GM23338 (cell line): ENCODE results near the gene ALOX15B. TPM values are rescaled to one million over a fixed set of nuclear protein-coding genes. Genes with fewer than 3 reads are reported as not detected.

Experiments used
- ATAC-seq: fragments of 200-7000 bp; cut with Tn5 transposase; 3 replicates; pipeline ENCODE4 v1.9.1; 2020
- DNase-seq: peaks from one replicate; pipeline ENCODE4 v3.0.0-alpha.2; 2015; ENCODE audit warnings: low spot score
- H2AFZ ChIP-seq: fragments of 200-600 bp; sonication (generic); 2 replicates; pipeline ENCODE4 v1.8.0; 2016; ENCODE audit warnings: antibody characterized with exemption, mild to moderate bottlenecking, moderate library complexity
- H3F3A ChIP-seq: fragments of 200-600 bp; sonication (generic); replicated peaks from 2 replicates; pipeline ENCODE4 v1.8.0; 2017; ENCODE audit warnings: antibody characterized with exemption, mixed run types, low read depth
- H3K27ac ChIP-seq: fragments of 200-600 bp; sonication (generic); 2 replicates; pipeline ENCODE4 v1.6.1; 2016; ENCODE audit warnings: low read depth
- H3K27me3 ChIP-seq: fragments of 200-600 bp; sonication (generic); 2 replicates; pipeline ENCODE4 v1.8.0; 2016; ENCODE audit warnings: mild to moderate bottlenecking, mixed run types, moderate library complexity; ENCODE audit not compliant: insufficient read depth
- H3K36me3 ChIP-seq: fragments of 200-600 bp; sonication (generic); 2 replicates; pipeline ENCODE4 v1.8.0; 2016; ENCODE audit warnings: mild to moderate bottlenecking; ENCODE audit not compliant: insufficient read depth
- H3K4me1 ChIP-seq: fragments of 200-600 bp; sonication (generic); 2 replicates; pipeline ENCODE4 v1.8.0; 2016; ENCODE audit warnings: mild to moderate bottlenecking, moderate library complexity; ENCODE audit not compliant: insufficient read depth
- H3K4me2 ChIP-seq: fragments of 200-600 bp; sonication (generic); 2 replicates; pipeline ENCODE4 v1.7.1; 2017; ENCODE audit warnings: mixed run types
- H3K4me3 ChIP-seq: fragments of 200-600 bp; sonication (generic); 2 replicates; pipeline ENCODE4 v1.6.1; 2016; ENCODE audit warnings: mixed run types
- H3K79me2 ChIP-seq: fragments of 200-600 bp; sonication (generic); replicated peaks from 2 replicates; pipeline ENCODE4 v1.8.0; 2017; ENCODE audit warnings: mild to moderate bottlenecking; ENCODE audit not compliant: insufficient read depth
- H3K9me2 ChIP-seq: fragments of 200-600 bp; sonication (generic); 2 replicates; pipeline ENCODE4 v1.8.0; 2017; ENCODE audit not compliant: insufficient read depth
- H4K20me1 ChIP-seq: fragments of 200-600 bp; sonication (generic); replicated peaks from 2 replicates; pipeline ENCODE4 v1.8.0; 2017; ENCODE audit warnings: mild to moderate bottlenecking; ENCODE audit not compliant: insufficient read depth
- H3K27ac Mint-ChIP-seq: 2 replicates; pipeline ENCODE4 v1.8.0; 2020; ENCODE audit warnings: inconsistent platforms, mild to moderate bottlenecking, moderate library complexity, mixed read lengths
- H3K27me3 Mint-ChIP-seq: 3 replicates; pipeline ENCODE4 v1.8.0; 2022; ENCODE audit warnings: low read depth, mild to moderate bottlenecking, moderate library complexity, mixed read lengths, inconsistent platforms; ENCODE audit not compliant: insufficient read depth, poor library complexity
- H3K36me3 Mint-ChIP-seq: 3 replicates; pipeline ENCODE4 v1.8.0; 2021; ENCODE audit warnings: low read depth, mild to moderate bottlenecking, inconsistent platforms, moderate library complexity, mixed read lengths
- H3K4me1 Mint-ChIP-seq: 3 replicates; pipeline ENCODE4 v1.8.0; 2020; ENCODE audit warnings: mild to moderate bottlenecking, inconsistent platforms, mixed read lengths
- H3K4me3 Mint-ChIP-seq: 3 replicates; pipeline ENCODE4 v1.8.0; 2021; ENCODE audit warnings: moderate library complexity, mild to moderate bottlenecking, inconsistent platforms, mixed read lengths
- H3K9me3 Mint-ChIP-seq: 3 replicates; pipeline ENCODE4 v1.8.0; 2020; ENCODE audit warnings: moderate library complexity, mild to moderate bottlenecking, inconsistent platforms, mixed read lengths
- EZH2 ChIP-seq: fragments of 200-600 bp; sonication (generic); IDR thresholded peaks from one replicate; pipeline ENCODE4 v1.8.0; 2017; ENCODE audit warnings: antibody characterized with exemption, mild to moderate bottlenecking, low read depth; ENCODE audit not compliant: unreplicated experiment
- JUNB ChIP-seq: IDR thresholded peaks from one replicate; pipeline ENCODE4 v1.6.1; 2016; ENCODE audit warnings: antibody characterized with exemption; ENCODE audit not compliant: unreplicated experiment
- NANOG ChIP-seq: IDR thresholded peaks from 2 replicates; pipeline ENCODE4 v1.6.1; 2016; ENCODE audit warnings: antibody characterized with exemption, borderline replicate concordance
- POLR2AphosphoS5 ChIP-seq: IDR thresholded peaks from 2 replicates; pipeline ENCODE4 v1.6.1; 2016; ENCODE audit warnings: antibody characterized with exemption, low read depth
- STAT1 ChIP-seq: IDR thresholded peaks from one replicate; pipeline ENCODE4 v1.6.1; 2016; ENCODE audit warnings: antibody characterized with exemption; ENCODE audit not compliant: unreplicated experiment
- ZNF114 ChIP-seq: fragments of 250-450 bp; sonication (Bioruptor Pico); IDR thresholded peaks from 2 replicates; pipeline ENCODE4 v1.5.0; 2020; ENCODE audit warnings: mild to moderate bottlenecking, moderate library complexity
- polyA plus RNA-seq: library from polyadenylated mRNA; unstranded; fragments of >200 nt; fragmentation: Nextera tagmentation; extraction: Ambion mirVana; gene quantifications from 2 replicates; pipeline ENCODE4 v1.2.1, GENCODE V29; 2016
- total RNA-seq: library from RNA; depleted of rRNA; stranded (reverse); fragments of >200 nt; shearing (Covaris generic); gene quantifications from 2 replicates; pipeline ENCODE4 v1.2.3, GENCODE V29; 2014
- TF ChIP-seq, protein P1 (sequence below): IDR thresholded peaks from one replicate; pipeline ENCODE4 v1.6.1; 2018; ENCODE audit warnings: antibody characterized with exemption; ENCODE audit not compliant: unreplicated experiment
- TF ChIP-seq, protein P2 (sequence below): fragments of 250-450 bp; sonication (Bioruptor Pico); IDR thresholded peaks from 2 replicates; pipeline ENCODE4 v1.5.0; 2020; ENCODE audit warnings: mild to moderate bottlenecking, moderate library complexity
- TF ChIP-seq, protein P3 (sequence below), 2 experiments: fragments of 200-600 bp in 1 of 2; sonication (generic) in 1 of 2; conservative IDR thresholded peaks; 2 replicates each; pipeline versions ENCODE4 v1.5.1 to v1.6.1; 2016 to 2017; ENCODE audit warnings: antibody characterized with exemption in 2 of 2, low read depth in 2 of 2, mild to moderate bottlenecking in 2 of 2, moderate library complexity in 1 of 2

Gene ALOX15B
- total and polyA plus RNA-seq, 2 experiments from 2014 or later, result 0.42 to 0.45 TPM

DNA sequence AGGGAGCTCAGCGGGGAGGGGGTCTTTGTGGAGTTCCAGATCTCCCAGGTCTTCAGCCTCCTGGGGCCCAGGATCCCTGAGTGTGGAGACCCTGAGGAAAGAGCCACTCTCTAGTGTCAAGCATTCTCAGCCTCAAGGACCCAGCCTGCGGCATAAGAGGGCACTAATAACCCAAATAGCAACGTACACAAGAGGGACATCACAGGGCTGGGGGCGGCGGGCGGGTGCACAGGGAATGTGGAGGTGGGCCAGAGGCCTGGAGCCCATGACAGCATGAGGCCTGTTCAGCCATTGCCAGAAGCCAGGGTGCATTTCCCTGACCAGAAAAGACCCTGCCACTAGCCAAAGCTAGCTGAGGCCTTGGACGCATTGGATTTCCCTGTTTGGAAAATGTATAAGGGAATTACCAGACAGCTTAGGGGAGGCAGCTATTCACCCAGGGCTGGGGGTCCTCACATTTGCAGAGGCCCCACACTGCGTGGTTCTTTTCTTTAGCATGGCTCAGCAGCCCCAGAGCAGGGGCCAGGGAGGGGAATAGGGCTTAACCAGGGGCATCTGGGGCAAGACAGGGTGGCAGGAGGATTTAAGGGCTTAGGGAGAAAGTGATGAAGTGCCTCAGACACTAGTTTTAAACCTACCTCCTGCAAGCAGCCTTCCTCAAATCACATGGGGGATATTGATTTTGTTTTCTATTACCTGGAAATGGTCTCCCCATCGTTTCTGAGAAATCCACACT, 13.5 kb upstream of the ALOX15B start (continued):
- TF ChIP-seq STAT1 (no peak), POLR2AphosphoS5 (no peak)
- TF ChIP-seq, protein P1, sequence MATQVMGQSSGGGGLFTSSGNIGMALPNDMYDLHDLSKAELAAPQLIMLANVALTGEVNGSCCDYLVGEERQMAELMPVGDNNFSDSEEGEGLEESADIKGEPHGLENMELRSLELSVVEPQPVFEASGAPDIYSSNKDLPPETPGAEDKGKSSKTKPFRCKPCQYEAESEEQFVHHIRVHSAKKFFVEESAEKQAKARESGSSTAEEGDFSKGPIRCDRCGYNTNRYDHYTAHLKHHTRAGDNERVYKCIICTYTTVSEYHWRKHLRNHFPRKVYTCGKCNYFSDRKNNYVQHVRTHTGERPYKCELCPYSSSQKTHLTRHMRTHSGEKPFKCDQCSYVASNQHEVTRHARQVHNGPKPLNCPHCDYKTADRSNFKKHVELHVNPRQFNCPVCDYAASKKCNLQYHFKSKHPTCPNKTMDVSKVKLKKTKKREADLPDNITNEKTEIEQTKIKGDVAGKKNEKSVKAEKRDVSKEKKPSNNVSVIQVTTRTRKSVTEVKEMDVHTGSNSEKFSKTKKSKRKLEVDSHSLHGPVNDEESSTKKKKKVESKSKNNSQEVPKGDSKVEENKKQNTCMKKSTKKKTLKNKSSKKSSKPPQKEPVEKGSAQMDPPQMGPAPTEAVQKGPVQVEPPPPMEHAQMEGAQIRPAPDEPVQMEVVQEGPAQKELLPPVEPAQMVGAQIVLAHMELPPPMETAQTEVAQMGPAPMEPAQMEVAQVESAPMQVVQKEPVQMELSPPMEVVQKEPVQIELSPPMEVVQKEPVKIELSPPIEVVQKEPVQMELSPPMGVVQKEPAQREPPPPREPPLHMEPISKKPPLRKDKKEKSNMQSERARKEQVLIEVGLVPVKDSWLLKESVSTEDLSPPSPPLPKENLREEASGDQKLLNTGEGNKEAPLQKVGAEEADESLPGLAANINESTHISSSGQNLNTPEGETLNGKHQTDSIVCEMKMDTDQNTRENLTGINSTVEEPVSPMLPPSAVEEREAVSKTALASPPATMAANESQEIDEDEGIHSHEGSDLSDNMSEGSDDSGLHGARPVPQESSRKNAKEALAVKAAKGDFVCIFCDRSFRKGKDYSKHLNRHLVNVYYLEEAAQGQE, result no peak

DNA sequence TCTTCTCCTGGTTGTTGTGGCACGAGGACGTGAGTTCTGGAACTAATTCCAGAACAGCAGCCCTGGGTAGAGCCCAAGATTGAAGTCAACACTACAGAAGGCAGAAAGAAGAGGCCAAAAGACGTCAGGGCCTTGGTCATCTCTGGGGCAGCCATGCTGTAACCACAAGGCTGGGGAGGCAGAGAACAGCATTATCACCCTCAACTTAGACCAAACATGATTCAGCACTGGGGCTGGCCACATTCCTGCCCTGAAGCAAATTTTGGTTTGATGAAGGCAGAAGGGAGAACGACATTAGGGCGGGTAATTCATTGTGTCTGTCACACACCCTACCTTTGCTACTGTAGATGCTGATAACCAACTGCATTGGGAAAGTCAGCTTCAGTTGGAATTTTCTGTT, 9.7 kb upstream of the ALOX15B start:
- Histone ChIP-seq H3K4me1 (no peaks in the 10 kb centered on the region), H3K4me2 (no peak overlapping the region), H3K27ac (no peak overlapping the region), H2AFZ (no peak overlapping the region), H3K27me3 (no peaks in the 10 kb centered on the region), H3K4me3 (no peak overlapping the region), H3F3A (no peaks in the 10 kb centered on the region), H3K79me2 (no peaks in the 10 kb centered on the region), H3K36me3 (no peaks in the 10 kb centered on the region), H4K20me1 (no peaks in the 10 kb centered on the region), H3K9me2 (no peaks in the 10 kb centered on the region; the same call in 1 of the 2 replicates)
- ATAC-seq, result no peak
- no peaks in the 10 kb centered on the region for H3K9me3 Mint-ChIP-seq
- peaks cover 7% of the 10 kb centered on the region for H3K4me1 Mint-ChIP-seq
- H3K4me3 Mint-ChIP-seq, result no peak overlapping the region
- H3K36me3 Mint-ChIP-seq, result no peaks in the 10 kb centered on the region
- no peak overlapping the region for H3K27ac Mint-ChIP-seq
- DNase-seq, result no peak
- H3K27me3 Mint-ChIP-seq, result peaks cover 7% of the 10 kb centered on the region
- TF ChIP-seq, protein P1, result no peak
- TF ChIP-seq POLR2AphosphoS5 (no peak), EZH2 (no peak), NANOG (no peak), ZNF114 (CRISPR knock-in tag) (no peak), JUNB (no peak)
- TF ChIP-seq, protein P2, sequence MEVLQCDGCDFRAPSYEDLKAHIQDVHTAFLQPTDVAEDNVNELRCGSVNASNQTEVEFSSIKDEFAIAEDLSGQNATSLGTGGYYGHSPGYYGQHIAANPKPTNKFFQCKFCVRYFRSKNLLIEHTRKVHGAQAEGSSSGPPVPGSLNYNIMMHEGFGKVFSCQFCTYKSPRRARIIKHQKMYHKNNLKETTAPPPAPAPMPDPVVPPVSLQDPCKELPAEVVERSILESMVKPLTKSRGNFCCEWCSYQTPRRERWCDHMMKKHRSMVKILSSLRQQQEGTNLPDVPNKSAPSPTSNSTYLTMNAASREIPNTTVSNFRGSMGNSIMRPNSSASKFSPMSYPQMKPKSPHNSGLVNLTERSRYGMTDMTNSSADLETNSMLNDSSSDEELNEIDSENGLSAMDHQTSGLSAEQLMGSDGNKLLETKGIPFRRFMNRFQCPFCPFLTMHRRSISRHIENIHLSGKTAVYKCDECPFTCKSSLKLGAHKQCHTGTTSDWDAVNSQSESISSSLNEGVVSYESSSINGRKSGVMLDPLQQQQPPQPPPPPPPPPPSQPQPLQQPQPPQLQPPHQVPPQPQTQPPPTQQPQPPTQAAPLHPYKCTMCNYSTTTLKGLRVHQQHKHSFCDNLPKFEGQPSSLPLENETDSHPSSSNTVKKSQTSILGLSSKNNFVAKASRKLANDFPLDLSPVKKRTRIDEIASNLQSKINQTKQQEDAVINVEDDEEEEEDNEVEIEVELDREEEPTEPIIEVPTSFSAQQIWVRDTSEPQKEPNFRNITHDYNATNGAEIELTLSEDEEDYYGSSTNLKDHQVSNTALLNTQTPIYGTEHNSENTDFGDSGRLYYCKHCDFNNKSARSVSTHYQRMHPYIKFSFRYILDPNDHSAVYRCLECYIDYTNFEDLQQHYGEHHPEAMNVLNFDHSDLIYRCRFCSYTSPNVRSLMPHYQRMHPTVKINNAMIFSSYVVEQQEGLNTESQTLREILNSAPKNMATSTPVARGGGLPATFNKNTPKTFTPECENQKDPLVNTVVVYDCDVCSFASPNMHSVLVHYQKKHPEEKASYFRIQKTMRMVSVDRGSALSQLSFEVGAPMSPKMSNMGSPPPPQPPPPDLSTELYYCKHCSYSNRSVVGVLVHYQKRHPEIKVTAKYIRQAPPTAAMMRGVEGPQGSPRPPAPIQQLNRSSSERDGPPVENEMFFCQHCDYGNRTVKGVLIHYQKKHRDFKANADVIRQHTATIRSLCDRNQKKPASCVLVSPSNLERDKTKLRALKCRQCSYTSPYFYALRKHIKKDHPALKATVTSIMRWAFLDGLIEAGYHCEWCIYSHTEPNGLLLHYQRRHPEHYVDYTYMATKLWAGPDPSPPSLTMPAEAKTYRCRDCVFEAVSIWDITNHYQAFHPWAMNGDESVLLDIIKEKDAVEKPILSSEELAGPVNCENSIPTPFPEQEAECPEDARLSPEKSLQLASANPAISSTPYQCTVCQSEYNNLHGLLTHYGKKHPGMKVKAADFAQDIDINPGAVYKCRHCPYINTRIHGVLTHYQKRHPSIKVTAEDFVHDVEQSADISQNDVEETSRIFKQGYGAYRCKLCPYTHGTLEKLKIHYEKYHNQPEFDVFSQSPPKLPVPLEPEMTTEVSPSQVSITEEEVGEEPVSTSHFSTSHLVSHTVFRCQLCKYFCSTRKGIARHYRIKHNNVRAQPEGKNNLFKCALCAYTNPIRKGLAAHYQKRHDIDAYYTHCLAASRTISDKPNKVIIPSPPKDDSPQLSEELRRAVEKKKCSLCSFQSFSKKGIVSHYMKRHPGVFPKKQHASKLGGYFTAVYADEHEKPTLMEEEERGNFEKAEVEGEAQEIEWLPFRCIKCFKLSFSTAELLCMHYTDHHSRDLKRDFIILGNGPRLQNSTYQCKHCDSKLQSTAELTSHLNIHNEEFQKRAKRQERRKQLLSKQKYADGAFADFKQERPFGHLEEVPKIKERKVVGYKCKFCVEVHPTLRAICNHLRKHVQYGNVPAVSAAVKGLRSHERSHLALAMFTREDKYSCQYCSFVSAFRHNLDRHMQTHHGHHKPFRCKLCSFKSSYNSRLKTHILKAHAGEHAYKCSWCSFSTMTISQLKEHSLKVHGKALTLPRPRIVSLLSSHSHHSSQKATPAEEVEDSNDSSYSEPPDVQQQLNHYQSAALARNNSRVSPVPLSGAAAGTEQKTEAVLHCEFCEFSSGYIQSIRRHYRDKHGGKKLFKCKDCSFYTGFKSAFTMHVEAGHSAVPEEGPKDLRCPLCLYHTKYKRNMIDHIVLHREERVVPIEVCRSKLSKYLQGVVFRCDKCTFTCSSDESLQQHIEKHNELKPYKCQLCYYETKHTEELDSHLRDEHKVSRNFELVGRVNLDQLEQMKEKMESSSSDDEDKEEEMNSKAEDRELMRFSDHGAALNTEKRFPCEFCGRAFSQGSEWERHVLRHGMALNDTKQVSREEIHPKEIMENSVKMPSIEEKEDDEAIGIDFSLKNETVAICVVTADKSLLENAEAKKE, result no peak
- TF ChIP-seq, protein P3, sequence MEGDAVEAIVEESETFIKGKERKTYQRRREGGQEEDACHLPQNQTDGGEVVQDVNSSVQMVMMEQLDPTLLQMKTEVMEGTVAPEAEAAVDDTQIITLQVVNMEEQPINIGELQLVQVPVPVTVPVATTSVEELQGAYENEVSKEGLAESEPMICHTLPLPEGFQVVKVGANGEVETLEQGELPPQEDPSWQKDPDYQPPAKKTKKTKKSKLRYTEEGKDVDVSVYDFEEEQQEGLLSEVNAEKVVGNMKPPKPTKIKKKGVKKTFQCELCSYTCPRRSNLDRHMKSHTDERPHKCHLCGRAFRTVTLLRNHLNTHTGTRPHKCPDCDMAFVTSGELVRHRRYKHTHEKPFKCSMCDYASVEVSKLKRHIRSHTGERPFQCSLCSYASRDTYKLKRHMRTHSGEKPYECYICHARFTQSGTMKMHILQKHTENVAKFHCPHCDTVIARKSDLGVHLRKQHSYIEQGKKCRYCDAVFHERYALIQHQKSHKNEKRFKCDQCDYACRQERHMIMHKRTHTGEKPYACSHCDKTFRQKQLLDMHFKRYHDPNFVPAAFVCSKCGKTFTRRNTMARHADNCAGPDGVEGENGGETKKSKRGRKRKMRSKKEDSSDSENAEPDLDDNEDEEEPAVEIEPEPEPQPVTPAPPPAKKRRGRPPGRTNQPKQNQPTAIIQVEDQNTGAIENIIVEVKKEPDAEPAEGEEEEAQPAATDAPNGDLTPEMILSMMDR (conservative IDR thresholded peaks at IDR 0.05; ENCODE audit: low read depth in 2 of 2), result no peak
